Activated CD8-positive, alpha-beta T cell treated with anti-CD3 and anti-CD28 coated beads for 36 hours (primary cell): ENCODE results near the gene UGT2B17. TPM values are rescaled to one million over a fixed set of nuclear protein-coding genes. Genes with fewer than 3 reads are reported as not detected.

Experiments
- total RNA-seq, 2 experiments: library from RNA; stranded (reverse); gene quantifications; one replicate each; pipeline ENCODE4 v1.2.3, GENCODE V29; 2021

The UGT2B17 gene
- total RNA-seq, 2 experiments from 2014 or later = not detected

Other genes starting within 250 kb of the UGT2B17 start
- gene YTHDC1, start 226.2 kb downstream of the UGT2B17 start, total RNA-seq = 10 to 100 TPM; 74.7 to 75.4 TPM
- under 1 TPM in 1 of 2 experiments, not detected in 1; 0.11 TPM for gene TMPRSS11E, start 128.9 kb downstream of the UGT2B17 start, total RNA-seq
- not detected for gene UGT2B15, start 94.3 kb upstream of the UGT2B17 start, total RNA-seq
- gene UGT2B10, start 239.7 kb upstream of the UGT2B17 start, total RNA-seq = not detected